Measurements from ENCODE around the gene GP9.
"Not testable (repeated sequence)": the region's sequence is repeated elsewhere in the genome, so short reads cannot be mapped to it uniquely, and the experiment has no call there.

GP9 gene

DNA sequence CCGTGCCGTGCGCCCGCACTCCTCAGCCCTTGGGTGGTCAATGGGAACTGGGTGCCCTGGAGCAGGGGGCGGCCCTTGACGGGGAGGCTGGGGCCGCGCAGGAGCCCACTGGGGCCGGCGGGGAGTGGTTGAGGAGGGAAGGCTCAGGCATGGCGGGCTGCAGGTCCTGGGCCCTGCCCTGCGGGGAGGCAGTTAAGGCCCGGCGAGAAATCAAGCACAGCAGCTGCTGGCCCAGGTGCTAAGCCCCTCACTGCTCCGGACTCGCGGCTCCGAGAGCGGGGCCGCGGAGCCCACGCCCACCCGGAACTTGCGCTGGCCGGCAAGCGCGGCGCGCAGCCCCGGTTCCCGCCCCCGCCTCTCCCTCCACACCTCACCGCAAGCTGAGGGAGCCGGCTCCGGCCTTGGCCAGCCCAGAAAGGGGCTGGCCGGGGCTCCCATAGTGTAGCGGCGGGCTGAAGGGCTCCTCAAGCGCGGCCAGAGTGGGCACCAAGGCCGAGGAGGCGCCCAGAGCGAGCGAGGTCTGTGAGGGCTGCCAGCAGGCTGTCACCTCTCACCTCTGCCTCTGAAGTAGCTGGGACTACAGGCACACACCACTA lies 7.8 kb downstream of the GP9 start:
- H3K9me3 ChIP-seq (ENCODE audit: low read depth, low read length) = no peaks in the 10 kb centered on the region
- H3K36me3 ChIP-seq (ENCODE audit: insufficient read depth, low read length) = no peaks in the 10 kb centered on the region
- DNase-seq (ENCODE audit: low read depth, low spot score) = no peak
- no peak overlapping the region for H3K27ac ChIP-seq
- H3K9ac ChIP-seq (ENCODE audit: insufficient read length) = no peak overlapping the region
- H3K4me3 ChIP-seq = no peak overlapping the region
- TF ChIP-seq POLR2AphosphoS5 (IDR thresholded peaks at IDR 0.05; ENCODE audit: borderline replicate concordance, low read depth, low read length) = no peak
- TF ChIP-seq FOXP2 (optimal IDR thresholded peaks at IDR 0.05; ENCODE audit: control extremely low read depth, extremely low read length, insufficient read depth) = no peak
- no peak for TF ChIP-seq EZH2 (IDR thresholded peaks at IDR 0.05)

DNA sequence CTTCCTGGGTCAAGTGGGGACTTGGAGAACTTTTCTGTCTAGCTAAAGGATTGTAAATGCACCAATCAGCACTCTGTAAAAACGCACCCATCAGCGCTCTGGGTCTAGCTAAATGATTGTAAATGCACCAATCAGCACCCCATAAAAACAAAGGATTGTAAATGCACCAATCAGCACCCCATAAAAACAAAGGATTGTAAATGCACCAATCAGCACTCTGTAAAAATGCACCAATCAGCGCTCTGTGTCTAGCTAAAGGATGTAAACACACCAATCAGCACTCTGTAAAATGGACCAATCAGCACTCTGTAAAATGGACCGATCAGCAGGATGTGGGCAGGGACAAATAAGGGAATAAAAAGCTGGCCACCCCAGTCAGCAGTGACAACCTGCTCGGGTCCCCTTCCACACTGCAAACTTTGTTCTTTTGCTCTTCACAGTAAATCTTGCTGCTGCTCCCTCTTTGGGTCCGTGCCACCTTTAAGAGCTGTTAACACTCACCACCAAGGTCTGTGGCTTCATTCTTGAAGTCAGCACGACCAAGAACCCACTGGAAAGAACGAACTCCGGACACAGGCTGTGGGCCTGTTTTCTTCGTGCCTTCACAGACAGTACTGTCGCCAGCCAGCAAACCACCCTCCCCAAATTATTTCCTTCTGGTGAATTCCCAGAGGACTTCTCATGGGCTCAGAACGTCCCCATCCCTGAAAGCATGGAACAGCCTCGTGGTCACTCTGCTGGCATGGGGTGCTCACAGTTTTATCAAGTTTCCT lies 8.9 kb downstream of the GP9 start:
- not testable (repeated sequence) for H3K9ac ChIP-seq (ENCODE audit: insufficient read length); H3K4me3 ChIP-seq; H3K9me3 ChIP-seq (ENCODE audit: low read depth, low read length); H3K36me3 ChIP-seq (ENCODE audit: insufficient read depth, low read length); H3K27ac ChIP-seq; DNase-seq (ENCODE audit: low read depth, low spot score)

DNA sequence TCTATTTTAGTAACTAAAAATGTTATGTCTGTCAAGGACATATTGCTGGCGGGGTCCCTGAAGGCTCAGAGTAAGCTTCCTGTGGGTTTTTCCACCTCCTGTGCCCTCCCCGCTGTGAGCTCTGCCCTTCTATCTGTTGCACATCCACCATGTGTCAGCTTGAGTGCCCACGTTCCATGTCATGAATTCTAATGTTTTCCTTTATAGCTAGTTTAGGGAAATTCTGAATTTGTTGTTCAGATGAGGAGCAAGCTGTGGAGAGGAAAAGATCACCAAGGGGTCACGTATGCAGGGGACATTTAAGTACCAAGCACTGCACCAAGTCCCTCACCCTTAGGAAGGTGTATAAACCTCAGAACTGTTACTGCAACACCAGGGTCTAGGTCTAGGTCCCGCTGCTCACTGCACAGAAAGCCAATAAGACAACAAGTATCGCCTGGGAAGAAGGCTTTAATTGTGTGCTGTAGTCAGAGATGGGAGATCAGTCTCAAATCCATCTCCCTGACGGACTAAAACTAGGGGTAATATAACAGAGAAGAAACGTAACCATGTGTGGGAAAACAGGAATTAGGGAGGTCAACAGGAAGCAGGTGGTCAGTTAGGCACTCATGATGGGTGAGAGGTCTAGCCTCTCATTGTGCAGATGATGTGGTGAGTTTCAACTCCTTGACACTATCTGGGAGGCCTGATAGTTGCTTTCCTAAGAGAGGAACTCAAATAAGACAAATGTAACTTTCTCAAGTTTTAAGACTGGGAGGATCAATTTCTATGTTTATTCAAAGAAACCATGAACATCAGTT lies 9.7 kb downstream of the GP9 start:
- TF ChIP-seq FOXP2 (optimal IDR thresholded peaks at IDR 0.05; ENCODE audit: control extremely low read depth, extremely low read length, insufficient read depth) = no peak
- TF ChIP-seq EZH2 (IDR thresholded peaks at IDR 0.05) = no peak
- TF ChIP-seq POLR2AphosphoS5 (IDR thresholded peaks at IDR 0.05; ENCODE audit: borderline replicate concordance, low read depth, low read length) = no peak
- no peak overlapping the region for H3K27ac ChIP-seq
- DNase-seq (ENCODE audit: low read depth, low spot score) = no peak
- no peaks in the 10 kb centered on the region for H3K9me3 ChIP-seq (ENCODE audit: low read depth, low read length)
- H3K4me3 ChIP-seq = no peak overlapping the region
- H3K9ac ChIP-seq (ENCODE audit: insufficient read length) = no peak overlapping the region
- no peaks in the 10 kb centered on the region for H3K36me3 ChIP-seq (ENCODE audit: insufficient read depth, low read length)

DNA sequence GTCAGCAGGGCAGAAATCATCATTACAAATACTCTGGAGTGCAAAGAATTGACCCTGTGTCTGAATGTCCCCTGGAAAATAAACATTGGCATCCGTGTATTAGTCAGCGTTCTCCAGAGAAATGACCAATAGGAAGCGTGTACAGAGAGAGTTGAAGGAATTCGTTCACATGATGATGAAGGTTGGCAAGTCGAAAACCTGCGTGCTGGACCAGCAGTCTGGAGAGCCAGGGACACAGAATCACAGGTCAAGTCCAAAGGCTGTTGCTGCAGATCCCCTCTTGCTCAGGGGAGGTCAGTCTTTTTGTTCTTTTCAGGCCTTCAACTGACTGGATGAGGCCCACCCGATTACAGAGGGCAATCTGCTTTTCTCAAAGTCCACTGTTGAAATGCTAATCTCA lies 16.6 kb downstream of the GP9 start:
- no peak overlapping the region for H3K4me3 ChIP-seq
- no peak overlapping the region for H3K9ac ChIP-seq (ENCODE audit: insufficient read length)
- H3K27ac ChIP-seq = no peak overlapping the region
- no peak for TF ChIP-seq POLR2AphosphoS5 (IDR thresholded peaks at IDR 0.05; ENCODE audit: borderline replicate concordance, low read depth, low read length)
- no peak for TF ChIP-seq FOXP2 (optimal IDR thresholded peaks at IDR 0.05; ENCODE audit: control extremely low read depth, extremely low read length, insufficient read depth)
- no peak for TF ChIP-seq EZH2 (IDR thresholded peaks at IDR 0.05)
- no peaks in the 10 kb centered on the region for H3K9me3 ChIP-seq (ENCODE audit: low read depth, low read length)
- no peaks in the 10 kb centered on the region for H3K36me3 ChIP-seq (ENCODE audit: insufficient read depth, low read length)
- no peak for DNase-seq (ENCODE audit: low read depth, low spot score)

DNA sequence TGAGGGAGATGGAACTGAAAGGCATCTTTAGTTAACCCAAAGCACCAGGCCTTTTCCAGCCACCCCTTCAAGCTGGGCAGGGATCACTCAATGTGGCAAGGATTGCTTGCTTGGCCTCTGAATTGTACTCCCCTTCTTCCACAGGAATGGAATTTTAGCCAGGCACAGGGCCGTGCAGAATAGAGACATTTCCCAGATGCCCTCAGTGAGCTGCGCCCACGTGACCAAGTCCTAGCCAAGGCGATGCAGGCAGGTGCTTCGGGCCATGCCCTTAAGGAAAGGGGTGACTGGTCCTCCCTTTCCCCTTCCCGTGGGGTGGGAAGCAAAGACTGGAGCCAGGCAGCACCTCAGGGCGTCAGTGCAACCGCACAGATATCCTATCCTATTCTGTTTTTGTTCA lies 17.9 kb downstream of the GP9 start:
- Histone ChIP-seq H3K9ac (ENCODE audit: insufficient read length) (no peak overlapping the region), H3K9me3 (ENCODE audit: low read depth, low read length) (no peaks in the 10 kb centered on the region), H3K36me3 (ENCODE audit: insufficient read depth, low read length) (no peaks in the 10 kb centered on the region), H3K4me3 (no peak overlapping the region), H3K27ac (no peak overlapping the region)
- TF ChIP-seq EZH2 (IDR thresholded peaks at IDR 0.05) (no peak), FOXP2 (optimal IDR thresholded peaks at IDR 0.05; ENCODE audit: control extremely low read depth, extremely low read length, insufficient read depth) (no peak), POLR2AphosphoS5 (IDR thresholded peaks at IDR 0.05; ENCODE audit: borderline replicate concordance, low read depth, low read length) (no peak)
- DNase-seq (ENCODE audit: low read depth, low spot score) = no peak

DNA sequence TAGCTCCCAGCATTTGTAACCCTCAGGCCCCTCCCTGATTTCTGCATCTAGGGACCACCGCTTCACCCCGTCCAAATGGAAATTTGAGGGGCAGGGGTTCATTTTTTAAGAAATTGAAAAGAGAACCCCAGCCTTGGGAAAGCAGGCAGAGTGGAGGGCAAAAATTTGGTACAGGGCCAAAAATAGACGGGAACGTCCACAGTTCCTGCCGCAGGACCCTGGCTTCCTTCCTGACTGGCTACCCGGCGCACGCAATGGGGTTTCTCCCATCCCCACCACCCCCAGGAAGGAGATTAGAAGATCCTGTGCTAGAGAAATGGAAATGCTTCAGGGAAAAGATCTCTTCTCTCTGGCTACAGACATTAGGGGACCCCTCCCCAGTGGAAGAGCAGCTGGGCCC lies 20.9 kb downstream of the GP9 start:
- Histone ChIP-seq H3K9ac (ENCODE audit: insufficient read length) (no peak overlapping the region), H3K9me3 (ENCODE audit: low read depth, low read length) (no peaks in the 10 kb centered on the region), H3K4me3 (no peak overlapping the region), H3K36me3 (ENCODE audit: insufficient read depth, low read length) (no peaks in the 10 kb centered on the region), H3K27ac (no peak overlapping the region)
- TF ChIP-seq POLR2AphosphoS5 (IDR thresholded peaks at IDR 0.05; ENCODE audit: borderline replicate concordance, low read depth, low read length) (no peak), EZH2 (IDR thresholded peaks at IDR 0.05) (no peak), FOXP2 (optimal IDR thresholded peaks at IDR 0.05; ENCODE audit: control extremely low read depth, extremely low read length, insufficient read depth) (no peak)
- DNase-seq (ENCODE audit: low read depth, low spot score) = no peak

DNA sequence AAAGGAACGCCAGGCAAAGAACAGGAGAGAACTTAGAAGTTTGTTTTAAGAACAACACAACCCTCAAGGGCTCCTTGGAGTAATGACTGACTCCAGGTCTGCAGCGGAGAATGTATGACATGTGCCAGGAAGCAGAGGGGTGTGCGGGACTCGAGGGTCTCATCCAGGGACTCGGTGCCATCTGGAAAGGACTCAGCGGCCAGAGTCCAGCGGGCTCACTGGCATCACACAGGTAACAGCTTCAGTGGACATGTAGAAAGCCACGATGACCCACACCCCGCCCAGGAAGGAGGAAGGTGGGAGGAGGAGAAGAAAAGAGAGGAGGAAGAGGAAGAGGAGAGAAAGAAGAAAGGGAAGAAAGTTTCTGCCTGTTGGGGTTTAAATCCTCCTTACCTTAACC lies 21.4 kb downstream of the GP9 start:
- H3K36me3 ChIP-seq (ENCODE audit: insufficient read depth, low read length) = no peaks in the 10 kb centered on the region
- no peaks in the 10 kb centered on the region for H3K9me3 ChIP-seq (ENCODE audit: low read depth, low read length)
- no peak for TF ChIP-seq FOXP2 (optimal IDR thresholded peaks at IDR 0.05; ENCODE audit: control extremely low read depth, extremely low read length, insufficient read depth)
- TF ChIP-seq POLR2AphosphoS5 (IDR thresholded peaks at IDR 0.05; ENCODE audit: borderline replicate concordance, low read depth, low read length) = no peak
- no peak for TF ChIP-seq EZH2 (IDR thresholded peaks at IDR 0.05)
- H3K9ac ChIP-seq (ENCODE audit: insufficient read length) = no peak overlapping the region
- no peak overlapping the region for H3K27ac ChIP-seq
- DNase-seq (ENCODE audit: low read depth, low spot score) = no peak
- H3K4me3 ChIP-seq = no peak overlapping the region

DNA sequence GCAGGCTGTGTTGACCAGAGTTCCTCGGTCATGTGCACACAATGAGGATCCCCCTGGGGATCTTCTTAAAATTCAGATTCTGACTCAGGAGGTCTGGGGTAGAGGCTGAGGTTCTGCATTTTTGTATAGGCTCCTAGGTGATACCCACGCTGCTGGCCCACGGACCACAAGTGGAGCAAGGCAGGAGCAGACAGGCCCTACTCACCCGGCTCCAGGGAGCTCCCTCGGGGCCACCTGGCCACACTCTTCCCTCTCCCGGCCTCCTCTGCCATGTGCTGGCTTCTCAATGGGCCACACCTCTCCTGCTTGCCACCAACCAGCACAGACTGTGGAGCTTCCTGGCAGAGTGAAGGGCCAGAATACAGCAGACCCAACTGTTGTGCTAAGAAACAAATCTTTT lies 23.9 kb downstream of the GP9 start:
- TF ChIP-seq POLR2AphosphoS5 (IDR thresholded peaks at IDR 0.05; ENCODE audit: borderline replicate concordance, low read depth, low read length) = no peak
- no peak for TF ChIP-seq FOXP2 (optimal IDR thresholded peaks at IDR 0.05; ENCODE audit: control extremely low read depth, extremely low read length, insufficient read depth)
- TF ChIP-seq EZH2 (IDR thresholded peaks at IDR 0.05) = no peak
- Histone ChIP-seq H3K4me3 (no peak overlapping the region), H3K36me3 (ENCODE audit: insufficient read depth, low read length) (no peaks in the 10 kb centered on the region), H3K9ac (ENCODE audit: insufficient read length) (no peak overlapping the region), H3K9me3 (ENCODE audit: low read depth, low read length) (no peaks in the 10 kb centered on the region), H3K27ac (no peak overlapping the region)
- no peak for DNase-seq (ENCODE audit: low read depth, low spot score)
